ENCODE results near the gene PSMB10.
A peak's percentile ranks its signal among the peaks of the same experiment; 100 is the strongest.

The PSMB10 gene

GRCh38 chr16:67934306-67935100 is 2.1 kb downstream of the PSMB10 start:
- DNase-seq (ENCODE audit: low read depth), result no peak
- no peak for TF ChIP-seq CTCF (IDR thresholded peaks at IDR 0.05; ENCODE audit: insufficient read depth, low read depth, low read length, missing control alignments)
- H3K4me3 ChIP-seq (ENCODE audit: low read length), result peak overlapping the region; percentile 96

GRCh38 chr16:67933805-67934204 is 2.8 kb downstream of the PSMB10 start:
- no peak for DNase-seq (ENCODE audit: low read depth)
- TF ChIP-seq CTCF (IDR thresholded peaks at IDR 0.05; ENCODE audit: insufficient read depth, low read depth, low read length, missing control alignments), result no peak
- H3K4me3 ChIP-seq (ENCODE audit: low read length), result no peak overlapping the region

GRCh38 chr16:67932462-67932840 is 4.2 kb downstream of the PSMB10 start:
- TF ChIP-seq CTCF (IDR thresholded peaks at IDR 0.05; ENCODE audit: insufficient read depth, low read depth, low read length, missing control alignments), result no peak
- H3K4me3 ChIP-seq (ENCODE audit: low read length), result no peak overlapping the region
- no peak for DNase-seq (ENCODE audit: low read depth)

GRCh38 chr16:67931712-67932461 is 4.8 kb downstream of the PSMB10 start, which contains the start of gene CTRL:
CTRL (minus strand) TSS chr16:67931862; CDS start chr16:67931852, 10 bp downstream.
- peak; percentile 19 for TF ChIP-seq CTCF (IDR thresholded peaks at IDR 0.05; ENCODE audit: insufficient read depth, low read depth, low read length, missing control alignments)
- no peak for DNase-seq (ENCODE audit: low read depth)
- no peak within 1 kb of the TSS for H3K4me3 ChIP-seq (ENCODE audit: low read length)

GRCh38 chr16:67930678-67931211 is 5.9 kb downstream of the PSMB10 start:
- no peak for TF ChIP-seq CTCF (IDR thresholded peaks at IDR 0.05; ENCODE audit: insufficient read depth, low read depth, low read length, missing control alignments)
- no peak for DNase-seq (ENCODE audit: low read depth)
- H3K4me3 ChIP-seq (ENCODE audit: low read length), result no peak overlapping the region

GRCh38 chr16:67930191-67930590 is 6.5 kb downstream of the PSMB10 start:
- DNase-seq (ENCODE audit: low read depth), result no peak
- TF ChIP-seq CTCF (IDR thresholded peaks at IDR 0.05; ENCODE audit: insufficient read depth, low read depth, low read length, missing control alignments), result no peak

More at GRCh38 chr16:67930191-67930590, 6.5 kb downstream of the PSMB10 start:
- H3K4me3 ChIP-seq (ENCODE audit: low read length), result no peak overlapping the region

Data from epithelial cell of esophagus (primary cell).